ENCODE measurements around the gene SCN1B. TPM values are rescaled to one million over a fixed set of nuclear protein-coding genes. Genes with fewer than 3 reads are reported as not detected.

SCN1B gene
- total RNA-seq, 2 experiments from 2014 or later, result 0.63 to 0.90 TPM

DNA sequence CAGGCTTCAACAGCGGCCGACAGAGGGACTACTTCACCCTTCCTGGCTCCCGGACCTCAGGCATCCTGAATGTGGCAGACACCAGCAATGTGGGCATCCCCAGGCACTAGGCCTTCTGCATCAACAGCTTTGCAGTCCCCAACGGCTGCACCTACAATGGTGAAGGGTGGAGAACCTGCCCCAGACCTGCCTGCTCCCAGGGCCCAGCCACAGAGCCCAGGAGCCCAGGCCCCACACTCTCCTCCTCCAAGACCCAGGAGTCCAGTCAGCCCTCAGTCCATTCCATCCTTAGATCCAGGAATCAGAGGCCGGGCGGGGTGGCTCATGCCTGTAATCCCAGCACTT, 45.7 kb downstream of the SCN1B start:
- Mint-ChIP-seq H3K9me3 (no peaks in the 10 kb centered on the region), H3K27me3 (no peaks in the 10 kb centered on the region), H3K27ac (no peak overlapping the region), H3K4me1 (ENCODE audit: low read depth) (no peaks in the 10 kb centered on the region), H3K4me3 (no peak overlapping the region), H3K36me3 (ENCODE audit: low read depth) (no peaks in the 10 kb centered on the region)
- ATAC-seq (no peak), DNase-seq (no peak)
- intact Hi-C loops (cut with micrococcal nuclease), result no loop called here
- POLR2A ChIA-PET, result no interaction called here
- TF ChIP-seq CTCF (IDR thresholded peaks at IDR 0.05), result no peak
- CTCF ChIA-PET, result interaction anchor here (1.2 kb wide), 1 partner anchor 10 kb away, joined by 3 read pairs; no protein-coding TSS in a partner anchor

DNA sequence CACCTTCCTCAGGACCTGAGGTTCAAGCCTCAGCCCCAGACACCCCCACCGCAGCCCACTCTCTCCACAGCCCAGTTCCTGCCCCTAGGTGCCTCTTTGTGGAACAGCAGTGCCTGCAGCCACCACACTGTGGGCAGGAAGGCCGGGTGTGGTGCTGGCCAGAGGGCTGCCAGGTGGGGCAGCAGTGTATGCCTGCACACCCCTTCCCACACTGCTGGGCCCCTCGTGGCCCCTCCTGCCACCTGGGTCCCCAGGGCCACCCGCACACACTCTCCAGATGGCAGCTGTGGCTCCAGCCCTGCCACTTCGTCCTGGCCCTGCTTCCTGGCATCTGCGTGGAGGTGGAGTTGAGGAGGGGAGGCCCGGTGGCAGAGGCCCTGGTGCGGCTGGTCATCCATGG, 46.4 kb downstream of the SCN1B start:
- Mint-ChIP-seq H3K27ac (no peak overlapping the region), H3K9me3 (no peaks in the 10 kb centered on the region), H3K27me3 (no peaks in the 10 kb centered on the region), H3K4me1 (ENCODE audit: low read depth) (no peaks in the 10 kb centered on the region), H3K36me3 (ENCODE audit: low read depth) (no peaks in the 10 kb centered on the region), H3K4me3 (no peak overlapping the region)
- TF ChIP-seq CTCF (IDR thresholded peaks at IDR 0.05), result no peak
- intact Hi-C loops (cut with micrococcal nuclease), result no loop called here
- ChIA-PET POLR2A (no interaction called here), CTCF (no interaction called here)
- ATAC-seq (no peak), DNase-seq (no peak)

DNA sequence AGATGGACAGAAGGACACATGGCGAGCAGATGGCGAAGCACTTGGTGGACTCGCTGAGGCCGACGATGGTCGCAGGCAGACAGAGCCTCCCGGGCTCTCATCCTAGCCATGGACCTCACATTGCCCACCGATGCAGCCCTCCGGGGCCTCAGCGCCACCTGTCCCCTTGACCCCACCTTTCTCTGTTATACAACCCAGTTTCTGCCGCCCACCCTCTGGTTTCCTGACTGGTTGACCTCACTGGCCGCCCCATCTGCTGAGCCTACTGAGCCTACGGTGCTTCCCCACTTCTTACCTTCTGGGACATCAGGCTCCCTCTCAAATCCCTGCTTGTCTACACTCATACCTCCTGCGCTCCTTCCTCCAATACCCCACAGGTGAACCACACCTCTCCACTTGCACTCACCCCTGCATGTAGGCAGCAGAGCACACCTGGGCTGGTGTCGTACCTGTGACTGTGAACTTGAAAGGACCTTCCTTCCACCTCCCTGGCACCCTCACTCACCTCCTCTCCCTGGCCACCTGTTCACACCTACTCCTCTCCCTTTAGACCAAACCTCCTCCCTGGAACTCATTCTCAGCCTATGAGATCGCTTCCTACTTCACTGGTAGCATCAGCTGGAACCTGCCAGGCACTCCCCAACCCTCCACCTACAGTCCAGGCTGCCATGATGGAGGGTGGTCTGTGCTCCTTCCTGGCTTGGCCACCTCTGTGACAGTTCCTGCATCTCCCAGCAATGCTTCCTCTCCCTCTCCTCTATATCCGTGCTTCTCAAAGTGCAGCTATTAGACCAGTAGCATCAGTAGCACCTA, 47.3 kb downstream of the SCN1B start:
- H3K27me3 Mint-ChIP-seq, result no peaks in the 10 kb centered on the region
- H3K4me1 Mint-ChIP-seq (ENCODE audit: low read depth), result no peaks in the 10 kb centered on the region
- H3K36me3 Mint-ChIP-seq (ENCODE audit: low read depth), result no peaks in the 10 kb centered on the region
- no peak for ATAC-seq
- TF ChIP-seq CTCF (IDR thresholded peaks at IDR 0.05), result no peak
- POLR2A ChIA-PET, result no interaction called here
- no peak overlapping the region for H3K4me3 Mint-ChIP-seq
- intact Hi-C loops (cut with micrococcal nuclease), result no loop called here
- no peak for DNase-seq
- H3K9me3 Mint-ChIP-seq, result no peaks in the 10 kb centered on the region
- CTCF ChIA-PET, result interaction anchor here (1.0 kb wide), 1 partner anchor 58 kb away, joined by 3 read pairs; no protein-coding TSS in a partner anchor
- H3K27ac Mint-ChIP-seq, result no peak overlapping the region

DNA sequence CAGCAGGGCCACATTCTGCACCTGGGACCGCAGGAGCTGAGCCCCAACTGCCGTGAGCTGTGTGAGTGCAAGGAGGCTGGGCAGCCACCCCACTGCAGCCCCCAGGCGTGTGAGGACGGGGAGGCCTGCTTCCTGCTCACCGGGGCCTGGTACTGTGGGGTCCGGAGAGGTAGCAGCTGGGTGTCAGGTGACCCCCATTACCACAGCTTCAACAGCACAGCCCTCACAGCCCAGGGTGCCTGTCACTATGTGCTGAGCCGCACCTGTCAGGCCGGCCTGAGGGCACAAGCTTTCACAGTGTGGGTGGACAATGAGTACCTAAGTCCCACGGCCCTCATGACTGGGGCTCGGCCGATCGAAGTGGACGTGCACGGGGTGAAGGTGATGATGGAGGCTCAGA, 49.6 kb downstream of the SCN1B start:
- TF ChIP-seq CTCF (IDR thresholded peaks at IDR 0.05), result no peak
- H3K9me3 Mint-ChIP-seq, result no peaks in the 10 kb centered on the region
- POLR2A ChIA-PET, result no interaction called here
- no peak overlapping the region for H3K27ac Mint-ChIP-seq
- DNase-seq, result no peak
- no peaks in the 10 kb centered on the region for H3K36me3 Mint-ChIP-seq (ENCODE audit: low read depth)
- ATAC-seq, result no peak
- H3K4me1 Mint-ChIP-seq (ENCODE audit: low read depth), result no peaks in the 10 kb centered on the region
- H3K4me3 Mint-ChIP-seq, result no peak overlapping the region
- no peaks in the 10 kb centered on the region for H3K27me3 Mint-ChIP-seq
- CTCF ChIA-PET, result interaction anchor here (0.7 to 2.0 kb wide), 3 partner anchors 12 to 35 kb away, joined by 3 to 9 read pairs (median 3); no protein-coding TSS in a partner anchor
- intact Hi-C loops (cut with micrococcal nuclease), result no loop called here

DNA sequence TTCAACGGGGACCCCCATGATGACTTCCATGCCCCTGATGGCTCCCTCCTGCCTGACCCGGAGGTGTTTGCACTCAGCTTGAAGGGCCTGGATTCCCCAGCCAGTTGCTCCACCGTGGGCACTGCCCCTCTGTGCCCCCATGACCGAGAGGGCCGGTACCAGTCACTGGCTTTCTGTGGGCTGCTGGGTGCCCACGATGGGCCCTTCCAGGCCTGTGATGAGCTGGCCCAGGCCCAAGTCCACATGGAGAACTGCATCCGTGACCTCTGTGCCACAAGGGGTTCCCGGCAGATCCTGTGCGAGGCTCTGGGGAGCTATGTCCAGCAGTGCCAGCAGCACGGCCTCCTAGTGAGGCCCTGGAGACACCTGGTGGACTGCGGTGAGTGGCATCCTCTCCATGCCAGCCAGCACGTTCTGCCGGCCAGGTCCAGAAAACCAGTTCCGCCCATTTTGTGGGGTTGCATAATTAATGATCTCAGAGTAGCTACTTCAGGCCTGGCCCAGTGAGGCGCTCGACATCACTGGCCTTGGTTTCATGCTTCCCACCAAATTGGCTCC, 50.4 kb downstream of the SCN1B start:
- TF ChIP-seq CTCF (IDR thresholded peaks at IDR 0.05), result no peak
- no peak overlapping the region for H3K4me3 Mint-ChIP-seq
- intact Hi-C loops (cut with micrococcal nuclease), result no loop called here

More for the DNA sequence above, 50.4 kb downstream of the SCN1B start:
- no peaks in the 10 kb centered on the region for H3K36me3 Mint-ChIP-seq (ENCODE audit: low read depth)
- DNase-seq, result no peak
- H3K4me1 Mint-ChIP-seq (ENCODE audit: low read depth), result peaks cover 3% of the 10 kb centered on the region
- H3K27me3 Mint-ChIP-seq, result no peaks in the 10 kb centered on the region
- no peak overlapping the region for H3K27ac Mint-ChIP-seq
- H3K9me3 Mint-ChIP-seq, result no peaks in the 10 kb centered on the region
- ATAC-seq, result no peak
- POLR2A ChIA-PET, result no interaction called here
- CTCF ChIA-PET, result interaction anchor here (0.7 to 2.0 kb wide), 3 partner anchors 13 to 36 kb away, joined by 3 to 9 read pairs (median 3); no protein-coding TSS in a partner anchor

Measured in activated CD8-positive, alpha-beta T cell treated with anti-CD3 and anti-CD28 coated beads for 36 hours (primary cell).